Fibroblast of lung (primary cell): Measurements from ENCODE around the gene PABPC1L.

Experiments
- CTCF ChIP-seq, 2 donors: IDR thresholded peaks in 1 of 2; conservative IDR thresholded peaks in 1 of 2; 1 replicate in 1 of 2; 2 replicates in 1 of 2; pipeline ENCODE4 v1.5.1; 2011 to 2012; ENCODE audit warnings: low read length in 2 of 2, control low read depth in 1 of 2, inconsistent platforms in 1 of 2, low read depth in 1 of 2, mild to moderate bottlenecking in 1 of 2
- EZH2 ChIP-seq: IDR thresholded peaks from 2 replicates; pipeline ENCODE4 v1.5.1; 2012; ENCODE audit warnings: low read length, control low read depth, mild to moderate bottlenecking; ENCODE audit errors: missing control alignments

GRCh38 chr20:44928595-44928994 lies 18.7 kb downstream of the PABPC1L start:
- TF ChIP-seq CTCF (conservative IDR thresholded peaks at IDR 0.05 in 1 of 2, IDR thresholded peaks at IDR 0.05 in 1 of 2; ENCODE audit: low read depth in 1 of 2, low read length in 2 of 2) = no peak
- no peak for TF ChIP-seq EZH2
